H1 (cell line): ENCODE results near the gene RPL38. TPM values are rescaled to one million over a fixed set of nuclear protein-coding genes. Genes with fewer than 3 reads are reported as not detected.

Source experiments
- SP4 ChIP-seq: IDR thresholded peaks from 2 replicates; pipeline ENCODE4 v1.6.1; 2012; ENCODE audit warnings: low read length, inconsistent platforms
- YY1 ChIP-seq: IDR thresholded peaks from 2 replicates; pipeline ENCODE4 v1.6.1; 2011; ENCODE audit warnings: low read depth, mild to moderate bottlenecking, low read length
- polyA plus RNA-seq, 7 experiments: library from polyadenylated mRNA; depleted of rRNA in 3 of 7; stranded (reverse) in 5 of 7; unstranded in 2 of 7; fragments of >200 nt in 5 of 7; fragments of 200-250 nt in 2 of 7; gene quantifications; 1 replicate in 5 of 7; 2 replicates in 1 of 7; 4 replicates in 1 of 7; pipeline versions ENCODE4 v1.2.1 to v1.2.3, GENCODE V29; 2011 to 2013; ENCODE audit warnings: missing spikeins in 2 of 7, mixed read lengths in 2 of 7
- total RNA-seq: library from RNA; stranded (reverse); fragmentation: NEBNext Ultra II Directional; extraction: Animal tissue kit (Norgen Biotek cat#: 25700); gene quantifications from 2 replicates; pipeline ENCODE4 v1.2.1, GENCODE V29; 2021
- TF ChIP-seq, protein P1 (sequence below): fragments of 300-600 bp; sonication (generic); IDR thresholded peaks from 2 replicates; pipeline ENCODE4 v1.7.1; 2012; ENCODE audit warnings: low read length, moderate library complexity, mild to moderate bottlenecking, inconsistent platforms; ENCODE audit not compliant: insufficient replicate concordance

RPL38 gene
- total and polyA plus RNA-seq, 2 of the 8 experiments (the other 6 are each of a cell fraction or from before 2014, with no cell fraction given), result 412 to 1,195 TPM

DNA sequence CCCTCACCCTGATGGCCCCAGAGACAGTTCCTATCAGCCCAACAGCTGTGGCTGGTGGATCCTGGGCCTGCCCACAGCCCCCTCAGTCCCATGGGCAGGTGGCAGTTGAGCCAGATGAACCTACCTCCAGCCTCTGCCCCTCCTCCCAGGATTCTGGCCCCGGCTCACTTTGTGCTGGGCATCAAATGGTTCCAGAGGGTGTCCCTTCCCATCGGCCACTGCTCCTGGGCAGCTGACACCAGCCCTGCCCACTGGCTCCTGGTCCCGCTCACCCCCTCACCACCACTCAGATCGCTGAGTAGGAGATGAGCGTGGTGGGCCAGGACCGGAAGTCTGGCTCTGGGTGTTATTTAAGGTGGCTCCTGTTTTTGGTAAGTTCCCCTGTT is 11.9 kb downstream of the RPL38 start (continued):
- TF ChIP-seq, protein P1, sequence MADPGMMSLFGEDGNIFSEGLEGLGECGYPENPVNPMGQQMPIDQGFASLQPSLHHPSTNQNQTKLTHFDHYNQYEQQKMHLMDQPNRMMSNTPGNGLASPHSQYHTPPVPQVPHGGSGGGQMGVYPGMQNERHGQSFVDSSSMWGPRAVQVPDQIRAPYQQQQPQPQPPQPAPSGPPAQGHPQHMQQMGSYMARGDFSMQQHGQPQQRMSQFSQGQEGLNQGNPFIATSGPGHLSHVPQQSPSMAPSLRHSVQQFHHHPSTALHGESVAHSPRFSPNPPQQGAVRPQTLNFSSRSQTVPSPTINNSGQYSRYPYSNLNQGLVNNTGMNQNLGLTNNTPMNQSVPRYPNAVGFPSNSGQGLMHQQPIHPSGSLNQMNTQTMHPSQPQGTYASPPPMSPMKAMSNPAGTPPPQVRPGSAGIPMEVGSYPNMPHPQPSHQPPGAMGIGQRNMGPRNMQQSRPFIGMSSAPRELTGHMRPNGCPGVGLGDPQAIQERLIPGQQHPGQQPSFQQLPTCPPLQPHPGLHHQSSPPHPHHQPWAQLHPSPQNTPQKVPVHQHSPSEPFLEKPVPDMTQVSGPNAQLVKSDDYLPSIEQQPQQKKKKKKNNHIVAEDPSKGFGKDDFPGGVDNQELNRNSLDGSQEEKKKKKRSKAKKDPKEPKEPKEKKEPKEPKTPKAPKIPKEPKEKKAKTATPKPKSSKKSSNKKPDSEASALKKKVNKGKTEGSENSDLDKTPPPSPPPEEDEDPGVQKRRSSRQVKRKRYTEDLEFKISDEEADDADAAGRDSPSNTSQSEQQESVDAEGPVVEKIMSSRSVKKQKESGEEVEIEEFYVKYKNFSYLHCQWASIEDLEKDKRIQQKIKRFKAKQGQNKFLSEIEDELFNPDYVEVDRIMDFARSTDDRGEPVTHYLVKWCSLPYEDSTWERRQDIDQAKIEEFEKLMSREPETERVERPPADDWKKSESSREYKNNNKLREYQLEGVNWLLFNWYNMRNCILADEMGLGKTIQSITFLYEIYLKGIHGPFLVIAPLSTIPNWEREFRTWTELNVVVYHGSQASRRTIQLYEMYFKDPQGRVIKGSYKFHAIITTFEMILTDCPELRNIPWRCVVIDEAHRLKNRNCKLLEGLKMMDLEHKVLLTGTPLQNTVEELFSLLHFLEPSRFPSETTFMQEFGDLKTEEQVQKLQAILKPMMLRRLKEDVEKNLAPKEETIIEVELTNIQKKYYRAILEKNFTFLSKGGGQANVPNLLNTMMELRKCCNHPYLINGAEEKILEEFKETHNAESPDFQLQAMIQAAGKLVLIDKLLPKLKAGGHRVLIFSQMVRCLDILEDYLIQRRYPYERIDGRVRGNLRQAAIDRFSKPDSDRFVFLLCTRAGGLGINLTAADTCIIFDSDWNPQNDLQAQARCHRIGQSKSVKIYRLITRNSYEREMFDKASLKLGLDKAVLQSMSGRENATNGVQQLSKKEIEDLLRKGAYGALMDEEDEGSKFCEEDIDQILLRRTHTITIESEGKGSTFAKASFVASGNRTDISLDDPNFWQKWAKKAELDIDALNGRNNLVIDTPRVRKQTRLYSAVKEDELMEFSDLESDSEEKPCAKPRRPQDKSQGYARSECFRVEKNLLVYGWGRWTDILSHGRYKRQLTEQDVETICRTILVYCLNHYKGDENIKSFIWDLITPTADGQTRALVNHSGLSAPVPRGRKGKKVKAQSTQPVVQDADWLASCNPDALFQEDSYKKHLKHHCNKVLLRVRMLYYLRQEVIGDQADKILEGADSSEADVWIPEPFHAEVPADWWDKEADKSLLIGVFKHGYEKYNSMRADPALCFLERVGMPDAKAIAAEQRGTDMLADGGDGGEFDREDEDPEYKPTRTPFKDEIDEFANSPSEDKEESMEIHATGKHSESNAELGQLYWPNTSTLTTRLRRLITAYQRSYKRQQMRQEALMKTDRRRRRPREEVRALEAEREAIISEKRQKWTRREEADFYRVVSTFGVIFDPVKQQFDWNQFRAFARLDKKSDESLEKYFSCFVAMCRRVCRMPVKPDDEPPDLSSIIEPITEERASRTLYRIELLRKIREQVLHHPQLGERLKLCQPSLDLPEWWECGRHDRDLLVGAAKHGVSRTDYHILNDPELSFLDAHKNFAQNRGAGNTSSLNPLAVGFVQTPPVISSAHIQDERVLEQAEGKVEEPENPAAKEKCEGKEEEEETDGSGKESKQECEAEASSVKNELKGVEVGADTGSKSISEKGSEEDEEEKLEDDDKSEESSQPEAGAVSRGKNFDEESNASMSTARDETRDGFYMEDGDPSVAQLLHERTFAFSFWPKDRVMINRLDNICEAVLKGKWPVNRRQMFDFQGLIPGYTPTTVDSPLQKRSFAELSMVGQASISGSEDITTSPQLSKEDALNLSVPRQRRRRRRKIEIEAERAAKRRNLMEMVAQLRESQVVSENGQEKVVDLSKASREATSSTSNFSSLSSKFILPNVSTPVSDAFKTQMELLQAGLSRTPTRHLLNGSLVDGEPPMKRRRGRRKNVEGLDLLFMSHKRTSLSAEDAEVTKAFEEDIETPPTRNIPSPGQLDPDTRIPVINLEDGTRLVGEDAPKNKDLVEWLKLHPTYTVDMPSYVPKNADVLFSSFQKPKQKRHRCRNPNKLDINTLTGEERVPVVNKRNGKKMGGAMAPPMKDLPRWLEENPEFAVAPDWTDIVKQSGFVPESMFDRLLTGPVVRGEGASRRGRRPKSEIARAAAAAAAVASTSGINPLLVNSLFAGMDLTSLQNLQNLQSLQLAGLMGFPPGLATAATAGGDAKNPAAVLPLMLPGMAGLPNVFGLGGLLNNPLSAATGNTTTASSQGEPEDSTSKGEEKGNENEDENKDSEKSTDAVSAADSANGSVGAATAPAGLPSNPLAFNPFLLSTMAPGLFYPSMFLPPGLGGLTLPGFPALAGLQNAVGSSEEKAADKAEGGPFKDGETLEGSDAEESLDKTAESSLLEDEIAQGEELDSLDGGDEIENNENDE, result no peak
- TF ChIP-seq YY1 (no peak), SP4 (no peak)
